ENCODE results near the gene RNF212. TPM values are rescaled to one million over a fixed set of nuclear protein-coding genes. Genes with fewer than 3 reads are reported as not detected.
"Not testable (repeated sequence)": the region's sequence is repeated elsewhere in the genome, so short reads cannot be mapped to it uniquely, and the experiment has no call there.

The RNF212 gene
- polyA plus RNA-seq, 2 of the 4 experiments (the other 2 are of a cell fraction): 3.0 TPM

DNA sequence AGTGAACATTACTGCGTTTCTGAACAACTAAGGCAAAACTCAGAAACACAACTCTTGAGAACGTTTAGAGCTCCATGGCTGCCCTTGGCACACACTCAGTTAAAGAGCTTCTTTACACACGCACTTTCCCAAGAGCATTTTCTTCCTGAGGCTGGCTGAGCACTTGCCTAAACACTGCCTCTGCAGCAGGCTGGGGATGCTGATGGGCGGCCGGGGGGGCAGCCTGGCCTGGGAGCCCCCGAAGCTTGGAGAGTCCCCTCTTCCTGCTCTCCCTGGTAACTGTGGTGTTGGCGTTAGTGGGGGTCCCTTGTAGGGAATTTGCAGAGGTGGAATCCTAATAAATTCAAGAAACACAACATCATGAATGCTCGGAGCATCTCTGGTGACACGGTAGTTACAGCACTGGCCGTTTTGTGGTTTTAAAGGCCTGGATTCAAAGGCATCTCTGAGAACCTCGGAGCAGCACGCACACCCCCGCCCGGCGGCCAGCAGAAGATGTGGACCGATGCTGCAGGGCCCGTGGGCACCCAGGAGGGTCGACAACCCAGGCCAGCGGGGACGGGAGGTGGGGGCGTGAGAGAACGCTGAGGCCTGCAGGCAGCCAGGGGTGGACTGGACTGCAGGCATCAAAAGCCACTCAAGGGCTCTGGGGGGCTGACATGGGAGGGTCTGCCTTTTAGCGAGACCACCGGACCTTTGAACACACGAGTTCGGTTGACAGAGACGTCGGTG, 56.5 kb downstream of the RNF212 start:
- DNase-seq (ENCODE audit: low read depth in 1 of 2, low spot score in 1 of 2) (no peak), FAIRE-seq (no peak), ATAC-seq (no peak)
- ChIA-PET CTCF (no interaction called here), POLR2A (no interaction called here)
- Histone ChIP-seq H3K4me3 (no peak overlapping the region), H3K9me3 (no peaks in the 10 kb centered on the region), H3K4me2 (no peak overlapping the region), H3K4me1 (no peaks in the 10 kb centered on the region), H3K27ac (no peak overlapping the region)
- no peak for TF ChIP-seq GATA3 (IDR thresholded peaks at IDR 0.05; ENCODE audit: borderline replicate concordance)
- TF ChIP-seq, protein P1, sequence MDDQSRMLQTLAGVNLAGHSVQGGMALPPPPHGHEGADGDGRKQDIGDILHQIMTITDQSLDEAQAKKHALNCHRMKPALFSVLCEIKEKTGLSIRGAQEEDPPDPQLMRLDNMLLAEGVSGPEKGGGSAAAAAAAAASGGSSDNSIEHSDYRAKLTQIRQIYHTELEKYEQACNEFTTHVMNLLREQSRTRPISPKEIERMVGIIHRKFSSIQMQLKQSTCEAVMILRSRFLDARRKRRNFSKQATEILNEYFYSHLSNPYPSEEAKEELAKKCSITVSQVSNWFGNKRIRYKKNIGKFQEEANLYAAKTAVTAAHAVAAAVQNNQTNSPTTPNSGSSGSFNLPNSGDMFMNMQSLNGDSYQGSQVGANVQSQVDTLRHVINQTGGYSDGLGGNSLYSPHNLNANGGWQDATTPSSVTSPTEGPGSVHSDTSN (IDR thresholded peaks at IDR 0.05): no peak
- TF ChIP-seq, protein P2, sequence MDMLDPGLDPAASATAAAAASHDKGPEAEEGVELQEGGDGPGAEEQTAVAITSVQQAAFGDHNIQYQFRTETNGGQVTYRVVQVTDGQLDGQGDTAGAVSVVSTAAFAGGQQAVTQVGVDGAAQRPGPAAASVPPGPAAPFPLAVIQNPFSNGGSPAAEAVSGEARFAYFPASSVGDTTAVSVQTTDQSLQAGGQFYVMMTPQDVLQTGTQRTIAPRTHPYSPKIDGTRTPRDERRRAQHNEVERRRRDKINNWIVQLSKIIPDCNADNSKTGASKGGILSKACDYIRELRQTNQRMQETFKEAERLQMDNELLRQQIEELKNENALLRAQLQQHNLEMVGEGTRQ (IDR thresholded peaks at IDR 0.05): no peak
- TF ChIP-seq RNF2 (IDR thresholded peaks at IDR 0.05; ENCODE audit: borderline replicate concordance, low read depth): no peak
- no peak for TF ChIP-seq KDM1A (IDR thresholded peaks at IDR 0.05; ENCODE audit: low read depth)
- TF ChIP-seq POLR2AphosphoS2 (conservative IDR thresholded peaks at IDR 0.05; ENCODE audit: low read length): no peak
- no peak for TF ChIP-seq ZSCAN20 (CRISPR knock-in tag; IDR thresholded peaks at IDR 0.05)
- no peak for TF ChIP-seq CHD4 (IDR thresholded peaks at IDR 0.05; ENCODE audit: borderline replicate concordance)
- TF ChIP-seq PHF8 (IDR thresholded peaks at IDR 0.05; ENCODE audit: borderline replicate concordance, low read depth): no peak
- TF ChIP-seq, protein P3, sequence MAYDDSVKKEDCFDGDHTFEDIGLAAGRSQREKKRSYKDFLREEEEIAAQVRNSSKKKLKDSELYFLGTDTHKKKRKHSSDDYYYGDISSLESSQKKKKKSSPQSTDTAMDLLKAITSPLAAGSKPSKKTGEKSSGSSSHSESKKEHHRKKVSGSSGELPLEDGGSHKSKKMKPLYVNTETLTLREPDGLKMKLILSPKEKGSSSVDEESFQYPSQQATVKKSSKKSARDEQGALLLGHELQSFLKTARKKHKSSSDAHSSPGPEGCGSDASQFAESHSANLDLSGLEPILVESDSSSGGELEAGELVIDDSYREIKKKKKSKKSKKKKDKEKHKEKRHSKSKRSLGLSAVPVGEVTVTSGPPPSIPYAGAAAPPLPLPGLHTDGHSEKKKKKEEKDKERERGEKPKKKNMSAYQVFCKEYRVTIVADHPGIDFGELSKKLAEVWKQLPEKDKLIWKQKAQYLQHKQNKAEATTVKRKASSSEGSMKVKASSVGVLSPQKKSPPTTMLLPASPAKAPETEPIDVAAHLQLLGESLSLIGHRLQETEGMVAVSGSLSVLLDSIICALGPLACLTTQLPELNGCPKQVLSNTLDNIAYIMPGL (CRISPR knock-in tag; IDR thresholded peaks at IDR 0.05; ENCODE audit: borderline replicate concordance): no peak
- no peak for TF ChIP-seq HEYL (CRISPR knock-in tag; IDR thresholded peaks at IDR 0.05)
- WGBS (ENCODE audit: missing lambda C conversion rate): 82% methylated on average over 26 of the region's 28 CpGs

DNA sequence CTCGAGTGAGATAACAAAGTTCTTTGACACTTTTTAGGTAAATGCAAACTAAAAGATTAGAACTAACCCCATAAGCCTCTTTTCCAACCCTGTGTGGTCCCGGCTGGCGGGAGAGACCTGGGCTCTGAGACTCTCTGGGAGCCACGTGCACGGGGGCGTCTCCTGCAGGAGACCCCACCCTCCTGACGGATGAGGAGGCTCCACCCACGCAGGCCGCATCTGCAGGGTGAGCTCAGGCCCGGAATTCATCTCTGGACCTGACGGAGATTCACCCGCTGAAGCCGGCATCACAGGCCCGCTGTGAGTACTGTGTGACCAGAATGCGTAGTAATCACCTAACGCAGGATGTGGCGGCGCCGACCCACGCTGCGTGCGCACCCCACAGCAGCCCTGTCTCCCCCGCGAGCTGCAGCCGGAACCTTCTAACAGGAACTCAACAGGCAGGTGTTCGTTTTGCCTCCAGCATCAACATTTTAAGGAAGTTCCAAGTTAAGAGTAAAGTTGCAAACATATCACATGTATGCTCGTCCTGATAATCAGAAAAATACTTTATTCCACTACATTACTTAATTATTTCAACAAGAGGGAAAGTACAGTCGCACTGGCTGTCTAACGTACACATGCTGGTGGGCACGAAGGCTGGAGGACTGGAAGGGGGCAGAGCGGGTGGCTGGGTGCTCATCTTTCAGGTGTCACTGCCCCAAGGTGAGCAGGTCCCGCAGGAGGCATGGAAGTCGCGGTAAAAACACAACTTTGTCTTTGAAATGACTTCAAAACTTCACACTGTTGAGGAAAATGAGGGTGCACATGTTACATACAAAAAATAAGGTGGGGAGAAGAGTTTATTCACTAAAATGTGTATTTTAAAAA, 57.4 kb downstream of the RNF212 start:
- 82% methylated on average over 27 of the region's 34 CpGs for WGBS (ENCODE audit: missing lambda C conversion rate)
- Histone ChIP-seq H3K4me1 (no peaks in the 10 kb centered on the region), H3K4me2 (no peak overlapping the region), H3K9me3 (no peaks in the 10 kb centered on the region), H3K4me3 (no peak overlapping the region), H3K27ac (no peak overlapping the region)
- DNase-seq (ENCODE audit: low read depth in 1 of 2, low spot score in 1 of 2) (no peak), ATAC-seq (no peak; a peak in 1 of 6 replicates), FAIRE-seq (no peak)
- POLR2A ChIA-PET: no interaction called here
- CTCF ChIA-PET: no interaction called here
- TF ChIP-seq, protein P4, sequence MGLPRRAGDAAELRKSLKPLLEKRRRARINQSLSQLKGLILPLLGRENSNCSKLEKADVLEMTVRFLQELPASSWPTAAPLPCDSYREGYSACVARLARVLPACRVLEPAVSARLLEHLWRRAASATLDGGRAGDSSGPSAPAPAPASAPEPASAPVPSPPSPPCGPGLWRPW (IDR thresholded peaks at IDR 0.05): no peak
- no peak for TF ChIP-seq FOSB (CRISPR knock-in tag; IDR thresholded peaks at IDR 0.05)

DNA sequence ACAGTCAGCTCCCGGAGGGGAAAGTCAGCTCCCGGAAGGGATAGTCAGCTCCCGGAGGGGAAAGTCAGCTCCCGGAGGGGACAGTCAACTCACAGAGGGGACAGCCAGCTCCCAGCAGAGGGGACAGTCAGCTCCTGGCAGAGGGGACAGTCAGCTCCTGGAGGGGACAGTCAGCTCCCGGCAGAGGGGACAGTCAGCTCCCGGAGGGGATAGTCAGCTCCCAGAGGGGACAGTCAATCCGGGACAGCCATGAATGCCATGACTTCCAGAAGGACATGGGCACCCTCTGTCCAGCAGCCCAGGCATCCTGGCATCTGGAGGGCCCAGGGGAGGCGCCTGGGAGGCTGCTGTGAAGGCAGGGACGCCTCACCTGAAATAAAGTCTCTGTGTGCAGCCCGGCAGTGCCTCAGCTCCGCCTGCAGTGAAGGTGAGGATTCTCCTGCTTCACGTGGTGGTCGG, 58.1 kb downstream of the RNF212 start:
- H3K27ac ChIP-seq; FAIRE-seq; H3K4me2 ChIP-seq; H3K4me1 ChIP-seq; H3K4me3 ChIP-seq; ATAC-seq; CTCF ChIA-PET; H3K9me3 ChIP-seq; POLR2A ChIA-PET; DNase-seq (ENCODE audit: low read depth in 1 of 2, low spot score in 1 of 2): not testable (repeated sequence)
- WGBS (ENCODE audit: missing lambda C conversion rate): 80% methylated on average over 6 of the region's 13 CpGs

DNA sequence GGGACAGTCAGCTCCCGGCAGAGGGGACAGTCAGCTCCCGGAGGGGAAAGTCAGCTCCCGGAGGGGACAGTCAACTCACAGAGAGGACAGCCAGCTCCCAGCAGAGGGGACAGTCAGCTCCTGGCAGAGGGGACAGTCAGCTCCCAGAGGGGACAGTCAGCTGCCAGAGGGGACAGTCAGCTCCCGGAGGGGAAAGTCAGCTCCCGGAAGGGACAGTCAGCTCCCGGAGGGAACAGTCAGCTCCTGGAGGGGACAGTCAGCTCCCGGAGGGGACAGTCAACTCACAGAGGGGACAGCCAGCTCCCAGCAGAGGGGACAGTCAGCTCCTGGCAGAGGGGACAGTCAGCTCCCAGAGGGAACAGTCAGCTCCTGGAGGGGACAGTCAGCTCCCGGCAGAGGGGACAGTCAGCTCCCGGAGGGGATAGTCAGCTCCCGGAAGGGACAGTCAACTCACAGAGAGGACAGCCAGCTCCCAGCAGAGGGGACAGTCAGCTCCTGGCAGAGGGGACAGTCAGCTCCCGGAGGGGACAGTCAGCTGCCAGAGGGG, 58.6 kb downstream of the RNF212 start:
- FAIRE-seq; CTCF ChIA-PET; H3K4me1 ChIP-seq; H3K4me2 ChIP-seq; POLR2A ChIA-PET; H3K4me3 ChIP-seq; H3K27ac ChIP-seq; DNase-seq (ENCODE audit: low read depth in 1 of 2, low spot score in 1 of 2); ATAC-seq; H3K9me3 ChIP-seq: not testable (repeated sequence)
- WGBS (ENCODE audit: missing lambda C conversion rate): no CpG with 5 or more reads among the region's 11 CpGs

DNA sequence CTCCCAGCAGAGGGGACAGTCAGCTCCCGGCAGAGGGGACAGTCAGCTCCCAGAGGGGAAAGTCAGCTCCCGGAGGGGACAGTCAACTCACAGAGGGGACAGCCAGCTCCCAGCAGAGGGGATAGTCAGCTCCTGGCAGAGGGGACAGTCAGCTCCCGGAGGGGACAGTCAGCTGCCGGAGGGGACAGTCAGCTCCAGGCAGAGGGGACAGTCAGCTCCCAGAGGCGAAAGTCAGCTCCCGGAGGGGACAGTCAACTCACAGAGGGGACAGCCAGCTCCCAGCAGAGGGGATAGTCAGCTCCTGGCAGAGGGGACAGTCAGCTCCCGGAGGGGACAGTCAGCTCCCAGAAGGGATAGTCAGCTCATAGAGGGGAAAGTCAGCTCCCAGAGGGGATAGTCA, 59.5 kb downstream of the RNF212 start:
- FAIRE-seq; DNase-seq (ENCODE audit: low read depth in 1 of 2, low spot score in 1 of 2); H3K4me1 ChIP-seq; ATAC-seq; H3K27ac ChIP-seq; POLR2A ChIA-PET; H3K4me3 ChIP-seq; H3K9me3 ChIP-seq; H3K4me2 ChIP-seq: not testable (repeated sequence)
- WGBS (ENCODE audit: missing lambda C conversion rate): no CpG with 5 or more reads among the region's 7 CpGs
- CTCF ChIA-PET: interaction anchor here (0.7 to 0.9 kb wide), 2 partner anchors 44 to 329 kb away, joined by 3 read pairs; no protein-coding TSS in a partner anchor
